Nephron progenitor cell (in vitro differentiated cells): ENCODE data around the gene PLEKHM3.

Experiments
- DNase-seq: peaks from one replicate; pipeline ENCODE4 v3.0.0; 2021
- H3K27ac Mint-ChIP-seq: 2 replicates; pipeline ENCODE4 v1.8.0; 2021; ENCODE audit warnings: mild to moderate bottlenecking, moderate library complexity, mixed read lengths
- H3K27me3 Mint-ChIP-seq: 2 replicates; pipeline ENCODE4 v1.8.0; 2021; ENCODE audit warnings: mild to moderate bottlenecking, low read depth, mixed read lengths; ENCODE audit not compliant: poor library complexity
- H3K36me3 Mint-ChIP-seq: 2 replicates; pipeline ENCODE4 v1.8.0; 2021; ENCODE audit warnings: low read depth, mixed read lengths
- H3K4me1 Mint-ChIP-seq: 2 replicates; pipeline ENCODE4 v1.8.0; 2021; ENCODE audit warnings: mixed read lengths
- H3K4me3 Mint-ChIP-seq: 2 replicates; pipeline ENCODE4 v1.8.0; 2021; ENCODE audit warnings: mild to moderate bottlenecking, moderate library complexity, mixed read lengths
- H3K9me3 Mint-ChIP-seq: 2 replicates; pipeline ENCODE4 v1.8.0; 2021; ENCODE audit warnings: mild to moderate bottlenecking, moderate library complexity, mixed read lengths
- TF ChIP-seq, protein P1 (sequence below): fragments of 200-600 bp; sonication (generic); IDR thresholded peaks from 2 replicates; pipeline ENCODE4 v1.5.0; 2021; ENCODE audit warnings: antibody characterized with exemption

PLEKHM3 gene

DNA sequence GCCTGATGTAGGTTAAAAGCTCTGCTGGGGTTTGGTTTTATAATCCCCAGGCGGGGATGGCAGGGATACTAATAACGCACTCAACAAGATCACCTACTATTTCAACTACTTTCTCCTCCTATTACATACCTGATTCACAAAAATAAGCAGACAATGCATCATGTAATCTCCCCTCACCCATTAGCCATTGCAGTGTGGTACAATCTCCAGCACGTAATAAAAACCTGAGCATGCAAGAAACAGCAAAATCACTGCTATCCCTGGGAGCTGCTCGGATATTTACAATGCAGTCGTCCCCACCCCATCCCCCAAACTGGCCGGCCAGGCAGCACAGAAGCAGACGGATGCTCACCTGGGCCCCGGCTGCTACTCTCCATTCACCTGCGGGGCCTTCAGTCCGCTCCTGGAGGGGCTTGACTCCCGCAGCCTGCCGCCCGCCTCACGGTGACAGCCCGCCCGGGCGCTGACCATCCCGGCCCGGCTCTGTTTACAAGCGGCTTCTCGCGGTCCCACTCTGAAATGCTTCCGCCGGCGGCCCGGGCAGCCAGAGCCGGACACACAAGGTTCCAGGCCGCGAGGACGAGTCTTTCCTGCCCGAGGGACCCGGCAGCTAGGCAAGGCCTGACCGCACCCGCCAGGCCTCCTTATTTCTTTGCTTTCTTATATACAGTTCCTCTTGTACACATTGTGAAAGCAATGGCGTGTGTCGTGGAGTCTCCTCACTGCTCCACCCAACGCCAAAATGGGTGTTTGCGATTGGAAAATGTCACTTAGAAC lies at the start of gene PLEKHM3:
Gene PLEKHM3, minus strand, starts transcription at position 491 of the 777 bp plus-strand sequence. CDS start 23,888 bp downstream, outside the sequence.
- TF ChIP-seq, protein P1, sequence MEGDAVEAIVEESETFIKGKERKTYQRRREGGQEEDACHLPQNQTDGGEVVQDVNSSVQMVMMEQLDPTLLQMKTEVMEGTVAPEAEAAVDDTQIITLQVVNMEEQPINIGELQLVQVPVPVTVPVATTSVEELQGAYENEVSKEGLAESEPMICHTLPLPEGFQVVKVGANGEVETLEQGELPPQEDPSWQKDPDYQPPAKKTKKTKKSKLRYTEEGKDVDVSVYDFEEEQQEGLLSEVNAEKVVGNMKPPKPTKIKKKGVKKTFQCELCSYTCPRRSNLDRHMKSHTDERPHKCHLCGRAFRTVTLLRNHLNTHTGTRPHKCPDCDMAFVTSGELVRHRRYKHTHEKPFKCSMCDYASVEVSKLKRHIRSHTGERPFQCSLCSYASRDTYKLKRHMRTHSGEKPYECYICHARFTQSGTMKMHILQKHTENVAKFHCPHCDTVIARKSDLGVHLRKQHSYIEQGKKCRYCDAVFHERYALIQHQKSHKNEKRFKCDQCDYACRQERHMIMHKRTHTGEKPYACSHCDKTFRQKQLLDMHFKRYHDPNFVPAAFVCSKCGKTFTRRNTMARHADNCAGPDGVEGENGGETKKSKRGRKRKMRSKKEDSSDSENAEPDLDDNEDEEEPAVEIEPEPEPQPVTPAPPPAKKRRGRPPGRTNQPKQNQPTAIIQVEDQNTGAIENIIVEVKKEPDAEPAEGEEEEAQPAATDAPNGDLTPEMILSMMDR = no peak
- Mint-ChIP-seq H3K36me3 (no peaks in the 10 kb centered on the region), H3K4me1 (peaks cover 13% of the 10 kb centered on the region), H3K27ac (peak within 1 kb of the TSS; percentile 69), H3K4me3 (peak within 1 kb of the TSS; percentile 96), H3K9me3 (no peaks in the 10 kb centered on the region), H3K27me3 (peaks cover 8% of the 10 kb centered on the region)
- peak; percentile 87 for DNase-seq

- TF ChIP-seq, protein P1 = no peak
- no peak overlapping the region for H3K4me3 Mint-ChIP-seq
- H3K27me3 Mint-ChIP-seq = peaks cover 10% of the 10 kb centered on the region
- H3K36me3 Mint-ChIP-seq = no peaks in the 10 kb centered on the region
- no peak overlapping the region for H3K27ac Mint-ChIP-seq
- peaks cover 15% of the 10 kb centered on the region for H3K9me3 Mint-ChIP-seq
- H3K4me1 Mint-ChIP-seq = peaks cover 5% of the 10 kb centered on the region
- no peak for DNase-seq
Measured at GRCh38 chr2:208074610-208075356, 49.5 kb upstream of the PLEKHM3 start.

DNA sequence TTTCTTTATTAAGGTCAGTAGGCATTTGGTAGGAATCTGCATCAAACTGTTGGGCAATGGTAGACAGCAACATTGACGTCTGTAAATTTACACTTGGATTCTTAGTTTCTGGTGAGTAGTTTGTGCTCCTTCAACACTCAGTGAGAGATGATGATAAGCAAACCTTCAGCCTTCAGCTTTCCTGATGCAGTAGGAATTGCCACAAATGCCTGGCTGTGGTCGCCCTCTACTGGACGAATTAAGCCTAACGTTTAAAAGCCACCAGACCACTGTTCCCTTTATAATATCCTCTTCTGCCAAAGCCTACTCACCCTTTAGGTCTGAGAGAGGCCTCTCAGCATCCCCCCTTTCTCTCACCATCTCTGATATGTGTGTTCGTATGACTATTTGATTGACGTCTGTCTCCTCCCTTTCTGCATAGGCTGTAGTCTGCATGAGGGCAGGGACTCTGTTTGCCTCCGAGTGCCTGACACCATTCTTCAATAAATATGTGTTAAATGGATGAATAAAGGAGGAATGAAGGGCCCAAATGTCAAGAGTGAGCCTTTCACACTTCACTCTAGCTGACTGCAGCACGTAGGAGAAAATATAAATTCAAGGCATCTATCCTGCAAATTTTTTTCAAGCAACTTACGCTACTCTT lies 47.0 kb upstream of the PLEKHM3 start:
- Mint-ChIP-seq H3K27me3 (peaks cover 10% of the 10 kb centered on the region), H3K27ac (no peak overlapping the region), H3K4me1 (peaks cover 2% of the 10 kb centered on the region), H3K4me3 (no peak overlapping the region), H3K9me3 (no peaks in the 10 kb centered on the region), H3K36me3 (no peaks in the 10 kb centered on the region)
- DNase-seq = peak; percentile 73
- TF ChIP-seq, protein P1 = peak; percentile 83

GRCh38 chr2:208069186-208069585 lies 43.9 kb upstream of the PLEKHM3 start:
- no peak overlapping the region for H3K4me3 Mint-ChIP-seq
- no peaks in the 10 kb centered on the region for H3K36me3 Mint-ChIP-seq
- no peak overlapping the region for H3K27ac Mint-ChIP-seq

GRCh38 chr2:208066016-208066415 lies 40.7 kb upstream of the PLEKHM3 start:
- TF ChIP-seq, protein P1 = no peak

More at GRCh38 chr2:208069186-208069585, 43.9 kb upstream of the PLEKHM3 start:
- Mint-ChIP-seq H3K9me3 (no peaks in the 10 kb centered on the region), H3K4me1 (no peaks in the 10 kb centered on the region), H3K27me3 (peaks cover 14% of the 10 kb centered on the region)
- no peak for DNase-seq
- TF ChIP-seq, protein P1 = no peak

More at GRCh38 chr2:208066016-208066415, 40.7 kb upstream of the PLEKHM3 start:
- no peaks in the 10 kb centered on the region for H3K4me1 Mint-ChIP-seq
- no peak overlapping the region for H3K4me3 Mint-ChIP-seq
- H3K27me3 Mint-ChIP-seq = peaks cover 15% of the 10 kb centered on the region
- no peaks in the 10 kb centered on the region for H3K9me3 Mint-ChIP-seq
- DNase-seq = no peak
- H3K36me3 Mint-ChIP-seq = no peaks in the 10 kb centered on the region
- H3K27ac Mint-ChIP-seq = no peak overlapping the region
